ENCODE results near the gene RACK1.

RACK1 gene

GRCh38 chr5:181193656-181194055 lies 50.0 kb downstream of the RACK1 start:
- no peak for DNase-seq

GRCh38 chr5:181192337-181193046 lies 51.2 kb downstream of the RACK1 start:
- no peak for DNase-seq

GRCh38 chr5:181191526-181192336 lies 52.0 kb downstream of the RACK1 start:
- no peak for DNase-seq

- DNase-seq: no peak
Observed at GRCh38 chr5:181190711-181191525, 52.8 kb downstream of the RACK1 start.

GRCh38 chr5:181189962-181190710 lies 53.6 kb downstream of the RACK1 start:
- DNase-seq: no peak

GRCh38 chr5:181189363-181189961 lies 54.2 kb downstream of the RACK1 start:
- no peak for DNase-seq

GRCh38 chr5:181188700-181189362 lies 54.9 kb downstream of the RACK1 start:
- no peak for DNase-seq

- DNase-seq: no peak
Observed at GRCh38 chr5:181187500-181188213, 56.0 kb downstream of the RACK1 start.

- no peak for DNase-seq
Observed at GRCh38 chr5:181186986-181187499, 56.7 kb downstream of the RACK1 start.

Data from KG1 (cell line).